HepG2 (cell line): ENCODE results near the gene MRPL38. TPM values are rescaled to one million over a fixed set of nuclear protein-coding genes. Genes with fewer than 3 reads are reported as not detected.

ENCODE experiments used
- ARID4A ChIP-seq: sonication (generic); formaldehyde crosslinking; IDR thresholded peaks from 2 replicates; pipeline ENCODE4 v1.5.0; 2020; ENCODE audit warnings: mild to moderate bottlenecking, missing genetic modification reagents, borderline replicate concordance
- DNMT1 ChIP-seq: sonication (generic); formaldehyde crosslinking; IDR thresholded peaks from 2 replicates; pipeline ENCODE4 v1.5.1; 2020; ENCODE audit warnings: mild to moderate bottlenecking, missing genetic modification reagents
- EED ChIP-seq: sonication (generic); formaldehyde crosslinking; IDR thresholded peaks from 2 replicates; pipeline ENCODE4 v1.5.0; 2020; ENCODE audit warnings: mild to moderate bottlenecking, missing genetic modification reagents
- ELK4 ChIP-seq: sonication (generic); formaldehyde crosslinking; IDR thresholded peaks from 2 replicates; pipeline ENCODE4 v1.9.0; 2021; ENCODE audit warnings: missing genetic modification reagents, borderline replicate concordance
- ERF ChIP-seq: IDR thresholded peaks from 2 replicates; pipeline ENCODE4 v1.6.1; 2018; ENCODE audit warnings: missing biosample characterization, missing genetic modification reagents
- FOXJ3 ChIP-seq: sonication (generic); formaldehyde crosslinking; IDR thresholded peaks from 2 replicates; pipeline ENCODE4 v1.4.0; 2020; ENCODE audit warnings: missing genetic modification reagents, mild to moderate bottlenecking, borderline replicate concordance
- GFI1 ChIP-seq: sonication (generic); formaldehyde crosslinking; IDR thresholded peaks from 2 replicates; pipeline ENCODE4 v1.5.0; 2020; ENCODE audit warnings: missing genetic modification reagents, mild to moderate bottlenecking, borderline replicate concordance
- HDAC6 ChIP-seq: fragments of 200-600 bp; sonication (generic); IDR thresholded peaks from 2 replicates; pipeline ENCODE4 v1.7.0; 2017; ENCODE audit warnings: mild to moderate bottlenecking, antibody characterized with exemption, low read length, low read depth
- KDM1A ChIP-seq: IDR thresholded peaks from 2 replicates; pipeline ENCODE4 v1.6.1; 2016; ENCODE audit warnings: missing compliant biosample characterization
- NFATC3 ChIP-seq: sonication (generic); formaldehyde crosslinking; IDR thresholded peaks from 2 replicates; pipeline ENCODE4 v1.5.1; 2020; ENCODE audit warnings: mild to moderate bottlenecking, missing genetic modification reagents
- NFRKB ChIP-seq: fragments of 450-650 bp; IDR thresholded peaks from 2 replicates; pipeline ENCODE4 v1.6.1; 2017
- NFYB ChIP-seq: sonication (generic); formaldehyde crosslinking; IDR thresholded peaks from 2 replicates; pipeline ENCODE4 v1.4.0; 2020; ENCODE audit warnings: missing genetic modification reagents
- RFXANK ChIP-seq: IDR thresholded peaks from 2 replicates; pipeline ENCODE4 v1.6.1; 2016
- SMAD9 ChIP-seq: sonication (generic); formaldehyde crosslinking; IDR thresholded peaks from 2 replicates; pipeline ENCODE4 v1.5.1; 2020; ENCODE audit warnings: mild to moderate bottlenecking, missing genetic modification reagents
- SSRP1 ChIP-seq: IDR thresholded peaks from 2 replicates; pipeline ENCODE4 v1.6.1; 2016; ENCODE audit warnings: control low read depth
- TSC22D2 ChIP-seq: sonication (generic); formaldehyde crosslinking; IDR thresholded peaks from 2 replicates; pipeline ENCODE4 v1.5.1; 2020; ENCODE audit warnings: missing genetic modification reagents, mild to moderate bottlenecking, borderline replicate concordance
- ZFP82 ChIP-seq: sonication (generic); formaldehyde crosslinking; IDR thresholded peaks from 2 replicates; pipeline ENCODE4 v1.5.1; 2020; ENCODE audit warnings: mild to moderate bottlenecking, missing genetic modification reagents, borderline replicate concordance
- ZFX ChIP-seq: sonication (generic); formaldehyde crosslinking; IDR thresholded peaks from 2 replicates; pipeline ENCODE4 v1.4.0; 2020; ENCODE audit warnings: mild to moderate bottlenecking, low read depth, missing genetic modification reagents, moderate library complexity
- ZNF431 ChIP-seq: sonication (generic); formaldehyde crosslinking; IDR thresholded peaks from 2 replicates; pipeline ENCODE4 v1.9.0; 2022; ENCODE audit warnings: missing genetic modification reagents, low read depth, mild to moderate bottlenecking, borderline replicate concordance
- ZNF569 ChIP-seq: sonication (generic); formaldehyde crosslinking; IDR thresholded peaks from 2 replicates; pipeline ENCODE4 v1.5.0; 2020; ENCODE audit warnings: mild to moderate bottlenecking, missing genetic modification reagents, moderate library complexity, borderline replicate concordance
- polyA plus RNA-seq, 8 experiments: library from polyadenylated mRNA; depleted of rRNA in 3 of 8; stranded (reverse) in 7 of 8; unstranded in 1 of 8; fragments of >200 nt; fragmentation: Illumina TruSeq in 4 of 8; extraction: Trizol in 4 of 8; gene quantifications; 2 replicates each; pipeline versions ENCODE4 v1.2.1 to v1.2.3, GENCODE V29; 2011 to 2016; ENCODE audit warnings: low read depth in 4 of 8, missing spikeins in 1 of 8, mixed read lengths in 1 of 8; ENCODE audit not compliant: insufficient read depth in 1 of 8
- total RNA-seq, 5 experiments: library from RNA; depleted of rRNA; stranded (reverse); fragments of >200 nt; fragmentation: Illumina TruSeq; extraction: Trizol; gene quantifications; 2 replicates each; pipeline ENCODE4 v1.2.3, GENCODE V29; 2016; ENCODE audit warnings: low read depth in 1 of 5
- TF ChIP-seq, protein P1 (sequence below): sonication (generic); formaldehyde crosslinking; IDR thresholded peaks from 2 replicates; pipeline ENCODE4 v1.5.1; 2020; ENCODE audit warnings: missing genetic modification reagents, mild to moderate bottlenecking, borderline replicate concordance
- TF ChIP-seq, protein P2 (sequence below): sonication (generic); formaldehyde crosslinking; IDR thresholded peaks from 2 replicates; pipeline ENCODE4 v1.5.1; 2020; ENCODE audit warnings: missing genetic modification reagents, mild to moderate bottlenecking, borderline replicate concordance

The MRPL38 gene
- total and polyA plus RNA-seq, 2 of the 13 experiments (the other 11 are each of a cell fraction or from before 2014, with no cell fraction given), result 83.7 to 125 TPM

DNA sequence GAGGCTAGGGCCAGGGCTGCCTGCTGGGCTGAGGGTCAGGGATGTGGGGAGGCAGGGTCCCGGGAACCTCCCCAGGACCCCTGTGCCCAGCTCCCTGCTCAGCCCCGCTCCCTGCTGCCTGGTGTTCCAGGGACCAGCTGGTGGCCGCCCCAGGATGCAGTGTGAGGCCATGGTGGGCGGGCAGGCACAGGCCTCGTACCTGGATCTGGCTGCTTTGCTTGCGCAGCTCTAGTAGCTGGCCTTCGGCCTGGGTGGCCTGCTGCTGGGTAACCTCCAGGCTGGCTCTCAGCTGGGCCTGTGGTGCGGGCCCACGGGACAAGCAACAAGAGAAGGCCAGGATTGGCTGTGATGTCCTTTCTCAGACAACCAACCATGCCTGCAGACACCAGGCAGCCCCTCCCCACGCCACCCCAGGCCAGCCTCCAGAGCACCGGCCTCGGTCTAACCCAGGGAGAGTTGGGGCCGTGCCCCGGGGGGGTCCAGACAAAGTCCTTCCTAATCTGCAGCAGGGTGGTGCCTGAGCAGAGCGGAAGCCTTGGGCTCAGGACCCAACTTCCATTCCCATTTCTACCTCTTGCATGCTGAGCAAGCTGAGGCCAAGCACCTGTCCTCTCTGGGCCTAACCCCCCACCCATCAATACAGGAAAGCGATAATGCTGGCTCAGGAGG, 12.0 kb downstream of the MRPL38 start (continued):
- TF ChIP-seq, protein P1, sequence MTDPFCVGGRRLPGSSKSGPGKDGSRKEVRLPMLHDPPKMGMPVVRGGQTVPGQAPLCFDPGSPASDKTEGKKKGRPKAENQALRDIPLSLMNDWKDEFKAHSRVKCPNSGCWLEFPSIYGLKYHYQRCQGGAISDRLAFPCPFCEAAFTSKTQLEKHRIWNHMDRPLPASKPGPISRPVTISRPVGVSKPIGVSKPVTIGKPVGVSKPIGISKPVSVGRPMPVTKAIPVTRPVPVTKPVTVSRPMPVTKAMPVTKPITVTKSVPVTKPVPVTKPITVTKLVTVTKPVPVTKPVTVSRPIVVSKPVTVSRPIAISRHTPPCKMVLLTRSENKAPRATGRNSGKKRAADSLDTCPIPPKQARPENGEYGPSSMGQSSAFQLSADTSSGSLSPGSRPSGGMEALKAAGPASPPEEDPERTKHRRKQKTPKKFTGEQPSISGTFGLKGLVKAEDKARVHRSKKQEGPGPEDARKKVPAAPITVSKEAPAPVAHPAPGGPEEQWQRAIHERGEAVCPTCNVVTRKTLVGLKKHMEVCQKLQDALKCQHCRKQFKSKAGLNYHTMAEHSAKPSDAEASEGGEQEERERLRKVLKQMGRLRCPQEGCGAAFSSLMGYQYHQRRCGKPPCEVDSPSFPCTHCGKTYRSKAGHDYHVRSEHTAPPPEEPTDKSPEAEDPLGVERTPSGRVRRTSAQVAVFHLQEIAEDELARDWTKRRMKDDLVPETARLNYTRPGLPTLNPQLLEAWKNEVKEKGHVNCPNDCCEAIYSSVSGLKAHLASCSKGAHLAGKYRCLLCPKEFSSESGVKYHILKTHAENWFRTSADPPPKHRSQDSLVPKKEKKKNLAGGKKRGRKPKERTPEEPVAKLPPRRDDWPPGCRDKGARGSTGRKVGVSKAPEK (CRISPR knock-in tag), result 0 out of 2 replicates have a peak, but pooled peaks have one; percentile 67
- no peak for TF ChIP-seq KDM1A
- no peak for TF ChIP-seq NFATC3 (CRISPR knock-in tag)
- 0 out of 2 replicates have a peak, but pooled peaks have one; percentile 2 for TF ChIP-seq GFI1 (CRISPR knock-in tag)
- TF ChIP-seq NFRKB, result no peak
- TF ChIP-seq SMAD9, result no peak
- TF ChIP-seq DNMT1, result no peak
- peak; percentile 99 for TF ChIP-seq ZFX (CRISPR knock-in tag)
- no peak for TF ChIP-seq ZNF569
- 0 out of 2 replicates have a peak, but pooled peaks have one; percentile 27 for TF ChIP-seq EED (CRISPR knock-in tag)
- 0 out of 2 replicates have a peak, but pooled peaks have one; percentile 16 for TF ChIP-seq FOXJ3 (CRISPR knock-in tag)
- no peak; the same call in 1 of the 2 replicates for TF ChIP-seq ZFP82 (CRISPR knock-in tag)
- peak; percentile 38 for TF ChIP-seq ARID4A
- TF ChIP-seq RFXANK (CRISPR knock-in tag), result no peak
- TF ChIP-seq, protein P2, sequence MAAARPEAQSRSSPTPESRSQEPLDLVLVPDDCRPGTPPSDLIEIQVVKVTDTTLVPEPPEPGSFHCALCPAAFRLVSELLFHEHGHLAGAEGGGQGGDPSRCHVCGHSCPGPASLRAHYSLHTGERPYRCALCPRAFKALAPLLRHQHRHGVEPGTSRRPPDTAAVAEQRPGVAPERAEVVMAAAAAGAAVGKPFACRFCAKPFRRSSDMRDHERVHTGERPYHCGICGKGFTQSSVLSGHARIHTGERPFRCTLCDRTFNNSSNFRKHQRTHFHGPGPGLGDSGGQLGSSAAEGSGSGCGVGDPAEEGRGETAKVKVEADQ (CRISPR knock-in tag), result no peak
- TF ChIP-seq ELK4 (CRISPR knock-in tag), result no peak
- TF ChIP-seq SSRP1 (CRISPR knock-in tag), result 0 out of 2 replicates have a peak, but pooled peaks have one; percentile 42
- TF ChIP-seq HDAC6, result no peak
- TF ChIP-seq TSC22D2 (CRISPR knock-in tag), result no peak
- no peak for TF ChIP-seq ZNF431 (CRISPR knock-in tag)
- peak; percentile 57 for TF ChIP-seq NFYB (CRISPR knock-in tag)
- peak; percentile 64 for TF ChIP-seq ERF (CRISPR knock-in tag)
